SHP77 treated with DMSO at 0.1 percent for 48 hours (cell line): ENCODE measurements around the gene RGS10.
"Not testable (repeated sequence)": the region's sequence is repeated elsewhere in the genome, so short reads cannot be mapped to it uniquely, and the experiment has no call there.

Experiments
- DNase-seq: peaks from one replicate; lab custom pipeline; 2025; lab: John Stamatoyannopoulos, UW

RGS10 gene

DNA sequence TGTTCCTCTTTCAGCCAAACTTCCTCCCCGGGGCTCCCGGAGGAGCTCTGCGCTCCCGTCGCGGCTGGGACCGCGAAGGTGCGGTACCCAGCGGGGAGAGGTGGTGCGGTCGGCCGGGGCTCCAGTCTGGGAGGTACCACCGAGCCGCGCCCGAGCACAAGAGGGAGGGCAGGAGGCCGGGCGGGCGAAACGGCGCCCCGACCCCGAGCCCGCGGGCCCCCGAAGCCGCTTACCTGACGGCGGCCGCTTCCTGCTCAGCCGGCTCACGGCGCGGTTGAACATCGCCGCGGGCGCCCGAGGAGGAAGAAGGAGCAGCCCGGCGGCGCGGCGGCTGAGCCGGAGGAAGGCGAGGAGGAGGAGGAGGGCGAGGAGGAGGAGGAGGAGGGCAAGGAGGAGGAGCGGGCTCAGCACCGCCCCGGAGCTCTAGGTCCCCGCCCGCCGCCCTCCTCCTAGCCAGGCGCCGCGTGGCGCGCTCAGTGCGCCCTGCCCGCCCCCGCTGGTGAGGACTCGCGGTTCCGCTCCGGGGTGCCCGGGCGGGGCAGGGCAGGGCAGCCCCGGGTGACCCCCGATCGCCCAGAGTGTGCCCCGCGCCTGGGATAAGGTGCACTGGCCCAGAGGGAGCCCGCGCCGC lies at the start of gene RGS10:
RGS10 (minus strand) TSS at position 363 of the 631 bp plus-strand sequence; CDS start at position 282, 81 bp downstream.
- no peak for DNase-seq

GRCh38 chr10:119588071-119588470 lies 45.6 kb upstream of the RGS10 start:
- DNase-seq, result no peak

DNA sequence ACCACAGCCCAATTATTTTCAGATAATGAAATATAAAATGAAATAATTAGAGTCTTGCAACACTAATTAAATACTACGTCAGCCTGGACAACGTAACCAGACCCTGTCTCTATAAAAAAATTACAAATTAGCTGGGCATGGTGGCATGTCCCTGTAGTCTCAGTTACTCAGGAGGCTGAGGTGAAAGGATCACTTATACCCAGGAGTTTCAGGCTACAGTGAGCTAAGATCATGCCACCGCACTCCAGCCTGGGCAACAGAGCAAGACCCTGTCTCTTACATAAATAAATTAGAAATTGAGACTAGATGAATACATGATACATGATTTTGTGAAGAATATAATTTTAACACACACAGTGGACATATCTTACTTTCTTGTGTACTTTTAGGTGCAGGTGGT lies 35.8 kb upstream of the RGS10 start:
- DNase-seq, result no peak

DNA sequence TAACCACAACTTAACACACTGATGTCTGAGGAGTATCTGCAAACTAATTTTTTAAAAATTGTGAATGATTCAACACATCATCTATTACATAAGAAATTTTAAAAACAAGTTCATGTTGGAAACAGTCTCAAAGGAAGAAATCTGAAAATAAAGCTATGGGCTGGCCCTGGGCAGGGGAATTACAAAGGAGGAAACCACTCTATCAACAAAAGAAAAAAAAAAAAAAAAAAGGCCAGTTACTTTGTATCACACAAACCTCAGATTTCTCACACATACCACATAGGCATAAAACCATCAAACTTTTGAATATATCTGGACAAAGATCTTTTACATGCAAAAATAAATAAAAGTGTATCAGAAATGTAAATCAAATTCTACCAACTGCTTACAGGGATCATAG lies 33.5 kb upstream of the RGS10 start:
- no peak for DNase-seq

GRCh38 chr10:119575506-119575905 lies 33.0 kb upstream of the RGS10 start:
- DNase-seq, result no peak

DNA sequence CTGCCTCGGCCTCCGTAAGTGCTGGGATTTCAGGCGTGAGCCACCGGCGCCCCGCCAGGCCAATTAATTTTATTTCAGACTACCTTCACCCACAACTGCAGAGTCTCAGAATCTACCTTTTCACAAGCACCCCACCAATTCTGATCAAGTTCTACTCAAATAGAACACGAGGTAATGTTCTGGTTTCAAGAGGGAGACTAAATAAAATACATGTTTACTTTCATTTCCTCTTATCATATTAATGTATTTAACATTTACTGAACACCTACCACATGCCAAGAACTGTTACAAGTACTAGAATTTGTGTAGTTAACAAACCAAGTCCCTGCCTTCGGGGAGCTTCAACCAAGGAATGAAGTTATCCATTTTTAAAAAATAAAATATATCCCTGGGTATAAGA lies 25.5 kb upstream of the RGS10 start:
- no peak for DNase-seq

GRCh38 chr10:119562097-119562496 lies 19.6 kb upstream of the RGS10 start:
- no peak for DNase-seq

GRCh38 chr10:119559511-119559910 lies 17.0 kb upstream of the RGS10 start:
- DNase-seq, result not testable (repeated sequence)

DNA sequence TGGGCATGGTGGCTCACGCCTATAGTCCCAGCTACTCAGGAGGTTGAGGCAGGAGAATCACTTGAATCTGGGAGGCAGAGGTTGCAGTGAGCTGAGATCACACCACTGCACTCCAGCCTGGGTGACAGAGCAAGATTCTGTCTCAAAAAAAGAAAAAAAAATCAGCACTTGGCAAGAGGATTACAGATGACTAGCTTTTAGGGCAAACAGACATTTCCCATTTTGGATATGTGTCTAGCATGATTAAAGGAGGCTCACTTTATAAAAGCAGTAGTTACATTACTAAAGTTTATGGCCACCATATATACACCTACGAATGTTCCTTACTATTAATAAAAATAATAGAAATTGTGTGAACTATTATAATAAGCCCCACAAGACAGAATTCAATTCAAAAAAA lies 13.6 kb upstream of the RGS10 start:
- DNase-seq, result not testable (repeated sequence)

DNA sequence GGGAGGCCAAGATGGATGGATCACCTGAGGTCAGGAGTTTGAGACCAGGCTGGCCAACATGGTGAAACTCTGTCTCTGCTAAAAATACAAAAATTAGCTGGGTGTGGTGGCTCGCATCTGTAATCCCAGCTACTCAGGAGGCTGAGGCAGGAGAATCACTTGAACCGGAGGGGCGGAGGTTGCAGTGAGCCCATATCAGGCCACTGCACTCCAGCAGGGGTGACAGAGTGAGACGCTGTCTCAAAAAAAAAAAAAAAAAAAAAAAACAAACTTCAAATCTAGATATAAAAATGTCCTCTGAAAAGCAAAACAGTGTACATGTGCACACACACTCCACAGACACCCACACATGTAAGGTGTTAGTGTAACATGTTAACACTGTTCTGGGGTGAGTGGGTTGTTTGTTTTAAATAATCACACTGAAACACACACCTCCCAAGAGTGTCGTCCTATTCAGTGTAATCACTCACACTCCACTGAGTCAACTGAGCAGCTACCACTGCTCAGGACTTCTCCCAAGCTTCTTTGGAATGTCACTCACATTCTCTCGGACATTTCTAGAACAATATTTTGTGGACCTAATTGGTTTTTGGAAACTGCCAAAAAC lies 12.8 kb upstream of the RGS10 start:
- DNase-seq, result no peak

DNA sequence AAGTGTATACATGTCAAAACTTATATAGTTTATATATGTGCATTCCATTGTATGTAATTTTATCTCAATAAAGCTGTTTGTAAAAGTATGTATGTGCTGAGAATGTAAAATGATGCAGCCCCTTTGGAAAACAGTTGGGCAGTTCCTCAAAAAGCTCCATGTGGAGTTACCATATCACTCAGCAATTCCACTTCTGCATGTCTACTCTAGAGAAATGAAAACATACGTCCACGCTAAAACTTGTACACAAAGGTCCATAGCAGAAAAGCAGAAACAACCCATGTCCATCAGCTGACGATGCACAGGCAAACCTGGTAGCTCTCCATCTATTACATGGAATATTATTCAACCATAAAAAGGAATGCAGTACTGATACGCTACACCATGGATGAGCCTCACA lies 8.3 kb upstream of the RGS10 start:
- DNase-seq, result no peak

GRCh38 chr10:119549247-119549999 lies 6.9 kb upstream of the RGS10 start:
- DNase-seq, result no peak

- DNase-seq, result no peak
Observed at GRCh38 chr10:119546009-119546408, 3.5 kb upstream of the RGS10 start.

- DNase-seq, result no peak
Observed at GRCh38 chr10:119545310-119545709, 2.8 kb upstream of the RGS10 start.

GRCh38 chr10:119543814-119544642 lies 1.5 kb upstream of the RGS10 start:
- DNase-seq, result no peak

DNA sequence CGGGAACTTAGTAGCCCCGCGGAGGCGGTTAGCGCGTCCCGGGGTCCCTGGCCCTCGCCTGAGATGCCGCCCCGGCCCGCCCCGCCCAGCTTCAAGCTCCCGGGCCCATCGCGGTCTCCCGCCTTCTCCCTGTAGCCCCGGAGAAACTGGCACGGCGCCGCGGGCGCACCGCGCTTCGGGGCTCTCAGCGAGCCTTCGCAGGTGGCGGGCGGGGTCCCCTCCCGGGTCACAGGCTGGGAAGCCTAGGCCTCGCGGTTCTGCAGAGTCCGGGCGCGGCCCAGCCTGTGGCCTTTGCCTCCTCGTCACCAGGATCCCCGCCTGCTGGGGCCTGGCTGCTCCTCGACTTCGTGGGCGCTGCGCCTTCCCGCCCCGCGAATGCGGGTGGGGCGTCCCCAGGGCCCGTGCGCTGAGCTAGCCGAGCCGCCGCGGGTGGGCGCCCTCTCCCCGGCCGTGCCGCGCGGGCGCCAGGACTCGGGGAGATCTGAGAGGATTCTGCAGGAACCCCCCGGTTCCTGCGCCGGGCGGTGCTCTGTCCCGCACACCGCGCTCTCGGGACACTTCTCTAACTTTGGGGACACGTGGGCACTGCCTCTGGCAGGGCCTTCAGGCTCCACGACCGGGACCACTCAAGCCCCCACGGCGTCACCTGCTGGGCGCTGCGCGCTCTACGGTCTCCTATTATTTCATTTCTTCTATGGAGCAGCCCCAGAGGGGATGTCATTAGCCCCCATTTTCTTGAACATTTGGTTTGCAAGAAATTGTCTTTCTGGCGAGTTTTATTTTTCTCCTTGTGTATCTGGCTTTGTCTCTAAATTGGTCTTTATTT lies 682 bp upstream of the RGS10 start:
- no peak for DNase-seq

DNA sequence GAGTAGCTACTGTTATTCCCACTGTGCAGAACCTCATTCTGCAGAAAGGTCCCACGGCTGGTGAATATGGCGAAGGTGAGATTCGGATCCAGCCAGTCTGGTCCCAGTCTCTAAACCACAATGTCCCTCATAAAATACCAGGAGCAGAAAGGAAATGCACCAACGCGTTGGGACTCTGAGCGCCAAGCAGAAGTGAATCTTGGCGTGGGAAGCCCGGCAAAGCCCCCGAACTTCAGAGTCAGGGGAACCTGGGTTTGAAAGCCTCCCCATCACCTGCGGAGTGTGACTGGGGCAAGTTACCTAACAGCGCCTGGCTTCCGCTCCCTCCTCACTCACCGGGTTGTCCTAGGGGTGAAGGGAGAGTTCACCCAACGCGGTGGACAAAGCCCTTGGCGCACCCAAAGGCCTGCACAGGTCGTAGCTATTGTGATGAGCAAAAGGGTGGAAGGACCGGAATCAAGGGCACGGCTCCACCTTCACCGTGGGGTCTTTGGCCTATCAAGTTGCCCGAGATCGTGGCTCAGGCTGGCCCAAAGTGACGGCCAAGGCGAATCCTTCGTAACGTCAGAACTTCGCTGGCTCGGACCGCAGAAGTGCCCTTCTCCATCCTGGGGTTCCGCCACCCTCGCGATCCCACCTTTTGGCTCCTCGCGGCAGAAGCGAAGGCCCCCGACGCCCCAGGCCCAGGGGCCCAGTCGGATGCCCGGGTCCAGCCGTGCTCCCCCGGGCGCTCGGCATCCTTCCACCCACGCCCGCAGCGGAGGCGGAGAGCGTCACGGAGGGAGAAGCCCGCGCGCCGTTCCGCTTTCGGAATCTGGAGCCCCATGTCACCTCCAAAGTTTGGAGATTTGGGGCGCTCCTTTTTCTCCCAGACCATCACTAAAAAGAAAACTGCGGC lies 811 bp downstream of the RGS10 start:
- DNase-seq, result no peak

DNA sequence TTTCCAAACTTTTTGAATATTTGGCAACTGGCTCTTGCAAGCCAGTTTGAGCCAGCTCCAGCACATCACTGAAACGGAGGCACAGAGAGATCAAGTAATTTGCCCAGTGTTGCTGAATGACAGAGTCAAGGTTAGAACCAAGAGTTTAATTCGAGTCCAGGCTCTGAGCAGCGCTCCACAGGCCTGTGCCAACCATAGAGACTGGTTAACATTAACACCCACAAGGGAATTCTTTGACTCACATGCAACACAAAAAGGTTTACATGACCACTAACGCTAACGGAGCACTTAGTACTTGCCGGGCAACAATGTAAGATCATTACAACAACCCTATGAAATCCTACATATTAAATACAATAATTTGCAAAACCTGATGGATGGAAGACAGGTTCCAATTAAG lies 1.5 kb downstream of the RGS10 start:
- DNase-seq, result no peak

DNA sequence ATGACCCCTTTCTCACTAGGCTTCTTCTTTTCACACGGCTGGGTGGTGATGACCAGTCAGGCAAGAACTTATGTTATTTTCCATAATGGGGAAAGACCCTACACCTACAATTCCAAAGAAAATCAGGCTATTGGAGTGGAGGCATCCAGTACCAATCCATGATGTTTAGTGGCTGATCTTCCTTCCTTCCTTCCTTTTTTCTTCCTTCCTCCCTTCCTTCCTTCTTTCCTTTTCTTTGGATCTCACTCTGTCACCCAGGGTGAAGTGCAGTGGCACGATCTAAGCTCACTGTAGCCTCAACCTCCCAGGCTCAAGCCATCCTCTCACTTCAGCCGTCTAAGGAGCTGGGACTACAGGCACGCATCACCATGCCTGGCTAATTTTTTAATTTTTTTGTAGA lies 2.5 kb downstream of the RGS10 start:
- no peak for DNase-seq

- no peak for DNase-seq
Observed at GRCh38 chr10:119539359-119539825, 3.1 kb downstream of the RGS10 start.
